NT2/D1 (cell line): Measurements from ENCODE around the gene GAL3ST3.

Experiments used
- SUZ12 ChIP-seq: IDR thresholded peaks from 2 replicates; pipeline ENCODE4 v1.6.1; 2011; ENCODE audit not compliant: insufficient read length, insufficient read depth; ENCODE audit errors: extremely low read depth
- YY1 ChIP-seq: IDR thresholded peaks from 2 replicates; pipeline ENCODE4 v1.6.1; 2011; ENCODE audit not compliant: insufficient read length, insufficient read depth

DNA sequence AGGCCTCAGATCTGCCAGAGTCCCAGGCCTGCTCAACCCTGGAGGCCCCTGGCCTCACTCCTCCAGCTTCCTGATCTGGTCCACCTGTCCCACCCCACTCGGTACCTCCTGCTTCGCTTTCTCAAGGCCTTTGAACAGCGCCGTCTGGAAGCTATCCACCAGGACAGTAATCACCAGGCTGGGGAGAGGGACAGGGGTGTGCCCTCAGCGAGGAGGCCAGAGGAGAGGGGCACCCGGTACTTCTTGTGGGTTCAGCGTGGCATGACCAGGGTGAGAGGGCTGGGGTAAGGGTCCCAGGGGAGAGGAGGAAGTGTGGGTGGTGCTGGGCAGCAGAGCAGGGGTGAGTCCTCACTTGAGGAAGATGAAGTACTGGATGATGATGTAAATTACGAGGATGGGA, 28.7 kb downstream of the GAL3ST3 start:
- TF ChIP-seq YY1 (no peak), SUZ12 (no peak)
